H4 (cell line): Measurements from ENCODE around the gene KMT2D. TPM values are rescaled to one million over a fixed set of nuclear protein-coding genes. Genes with fewer than 3 reads are reported as not detected.
A peak's percentile ranks its signal among the peaks of the same experiment; 100 is the strongest.

Experiments
- DNase-seq: peaks from one replicate; pipeline ENCODE4 v3.0.0-alpha.2; 2015; ENCODE audit warnings: low spot score
- total RNA-seq: library from RNA; depleted of rRNA; stranded (reverse); fragments of >200 nt; shearing (Covaris generic); gene quantifications from 2 replicates; pipeline ENCODE4 v1.2.3, GENCODE V29; 2014

The KMT2D gene
- total RNA-seq, 1 experiment from 2014 or later = 9.4 TPM

DNA sequence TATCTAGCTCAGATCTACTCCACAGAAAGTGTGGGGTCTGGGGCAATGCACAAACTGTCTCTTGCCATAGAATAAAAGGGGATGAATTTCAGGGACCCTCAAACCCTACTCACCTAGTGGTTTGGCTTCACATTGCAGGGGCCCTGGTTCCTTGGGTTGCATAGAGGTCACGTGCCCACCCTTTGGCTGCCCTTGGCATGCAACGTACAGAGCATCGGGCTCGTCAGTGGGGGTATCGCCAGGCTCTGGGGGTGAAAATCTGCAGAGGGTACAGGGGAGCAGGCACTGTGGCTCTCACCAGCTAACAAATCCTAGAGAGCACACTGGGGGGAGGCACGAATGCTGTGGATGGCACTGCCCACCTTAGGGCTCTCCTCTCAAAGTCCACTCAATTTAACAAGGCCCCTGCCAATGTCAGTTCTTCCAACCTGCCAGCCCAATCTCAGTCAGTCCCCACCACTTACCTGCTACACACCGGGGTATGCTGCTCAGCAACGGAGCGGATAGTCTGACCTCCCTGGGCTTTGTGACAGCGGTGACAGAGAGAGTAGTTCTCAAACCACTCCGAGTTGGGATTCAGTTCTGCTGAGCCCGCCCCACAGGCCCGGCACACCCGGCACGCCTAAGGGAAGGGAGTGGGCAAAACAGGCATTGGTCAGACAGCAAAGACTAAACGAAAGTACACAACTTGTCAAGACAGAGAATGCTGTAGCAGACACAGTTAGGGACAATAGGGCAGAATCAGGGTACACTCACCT lies 8.0 kb downstream of the KMT2D start:
- no peak for DNase-seq

DNA sequence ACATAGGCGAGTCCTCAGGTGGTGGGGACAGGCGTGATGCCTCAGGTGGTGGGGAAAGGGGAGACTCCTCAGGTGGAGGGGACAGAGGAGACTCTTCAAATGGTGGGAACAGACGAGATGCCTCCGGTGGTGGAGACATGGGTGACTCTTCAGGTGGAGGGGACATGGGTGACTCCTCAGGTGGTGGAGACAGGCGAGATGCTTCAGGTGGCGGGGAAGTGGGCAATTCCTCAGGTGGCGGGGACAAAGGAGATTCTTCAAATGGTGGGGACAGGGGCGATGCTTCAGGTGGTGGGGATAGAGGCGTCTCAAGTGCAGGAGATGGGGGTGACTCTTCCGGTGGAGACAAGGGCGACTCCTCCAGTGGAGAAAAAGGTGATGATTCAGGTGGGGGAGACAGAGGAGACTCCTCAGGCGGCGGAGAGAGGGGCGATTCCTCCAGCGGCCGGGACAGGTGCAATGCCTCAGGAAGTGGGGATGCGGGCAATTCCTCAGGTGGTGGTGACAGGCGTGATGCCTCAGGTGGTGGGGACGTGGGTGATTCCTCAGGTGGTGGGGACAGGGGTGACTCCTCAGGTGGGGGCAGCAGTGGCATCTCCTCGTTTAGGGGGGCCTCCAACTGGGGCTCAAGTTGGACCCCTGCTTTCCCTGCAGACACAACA lies 8.7 kb downstream of the KMT2D start:
- no peak for DNase-seq

DNA sequence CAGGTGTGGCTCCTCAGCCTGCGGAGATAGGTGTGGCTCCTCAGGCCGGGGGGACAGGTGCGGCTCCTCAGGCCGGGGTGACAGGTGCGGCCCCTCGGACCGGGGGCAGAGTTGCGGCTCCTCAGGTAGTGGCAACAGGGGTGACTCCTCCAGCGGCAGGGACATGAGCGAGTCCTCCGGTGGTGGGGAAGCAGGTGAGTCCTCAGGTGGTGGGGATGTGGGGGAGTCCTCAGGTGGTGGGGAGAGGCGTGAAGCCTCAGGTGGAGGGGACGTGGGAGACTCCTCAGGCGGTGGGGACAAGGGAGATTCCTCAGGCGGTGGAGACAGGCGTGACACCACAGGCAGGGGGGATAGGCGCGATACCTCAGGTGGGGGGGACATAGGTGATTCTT lies 9.2 kb downstream of the KMT2D start:
- no peak for DNase-seq

DNA sequence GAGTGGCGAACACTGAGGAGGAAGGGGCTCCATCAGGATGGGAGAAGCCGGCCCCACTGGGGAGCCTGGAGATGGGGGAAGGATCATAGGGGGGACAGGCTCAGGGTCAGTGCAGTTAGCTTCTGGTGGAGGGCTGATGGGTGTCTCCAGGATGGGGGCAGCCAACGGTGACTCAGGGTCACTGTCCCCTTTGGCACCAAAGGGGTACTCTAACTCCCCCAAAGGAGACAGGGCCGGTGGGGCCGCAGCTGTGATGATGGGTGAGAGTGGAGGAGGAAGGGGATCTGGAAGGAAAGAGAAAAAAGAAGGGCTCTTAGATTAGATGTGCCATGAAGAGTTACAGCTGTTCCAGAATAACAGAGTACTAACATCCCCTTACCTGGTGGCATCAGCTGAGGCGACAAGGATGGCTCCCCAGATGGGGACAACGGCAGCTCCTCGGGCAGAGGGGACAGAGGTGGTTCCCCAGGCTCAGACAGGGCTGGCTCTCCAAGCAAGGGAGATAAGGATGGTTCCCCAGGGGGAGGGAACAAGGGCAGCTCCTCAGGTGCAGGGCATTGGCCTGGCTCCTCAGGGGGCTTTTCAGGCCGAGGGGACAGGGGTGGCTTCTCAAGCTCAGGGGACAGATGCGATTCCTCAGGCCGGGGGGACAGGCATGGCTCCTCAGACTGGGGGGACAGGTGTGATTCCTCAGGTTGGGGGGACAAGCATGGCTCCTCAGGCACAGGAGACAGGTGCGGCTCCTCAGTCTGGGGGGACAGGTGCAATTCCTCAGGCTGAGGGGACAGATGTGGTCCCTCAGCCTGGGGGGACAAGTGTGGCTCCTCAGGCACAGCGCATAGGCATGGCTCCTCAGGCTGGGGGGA lies 9.9 kb downstream of the KMT2D start:
- DNase-seq = no peak

DNA sequence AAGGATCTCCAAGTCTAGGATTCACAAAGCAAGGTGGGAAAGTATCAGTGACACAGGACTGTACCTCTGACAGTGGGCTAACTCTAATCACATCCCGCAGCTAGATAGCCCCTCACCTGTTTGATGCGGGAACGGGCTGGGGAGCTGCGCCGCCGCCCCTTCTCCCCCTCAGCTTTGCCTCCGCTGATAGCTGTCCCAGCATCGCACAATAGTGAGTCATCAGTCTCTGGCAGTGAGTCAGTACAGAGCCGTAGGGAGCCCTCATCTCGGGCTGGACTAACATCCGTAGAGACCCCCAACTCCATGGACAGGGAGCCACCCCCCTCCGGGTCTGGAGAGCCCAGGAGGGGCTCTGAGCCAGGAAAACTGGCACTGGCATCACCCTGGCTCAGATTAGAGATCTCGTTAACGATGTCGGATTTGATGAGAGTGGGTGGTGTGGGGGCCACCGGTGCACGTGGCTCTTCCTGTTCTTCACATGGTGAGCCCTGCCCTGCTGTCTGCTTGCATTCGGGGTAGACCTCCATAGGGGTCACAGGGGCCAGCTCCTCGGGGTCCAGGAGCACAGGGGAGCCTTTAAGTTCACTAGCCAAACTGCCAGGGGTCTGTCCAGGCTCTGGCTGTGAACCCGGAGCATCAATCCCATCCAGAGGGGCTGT lies 10.9 kb downstream of the KMT2D start:
- no peak for DNase-seq

DNA sequence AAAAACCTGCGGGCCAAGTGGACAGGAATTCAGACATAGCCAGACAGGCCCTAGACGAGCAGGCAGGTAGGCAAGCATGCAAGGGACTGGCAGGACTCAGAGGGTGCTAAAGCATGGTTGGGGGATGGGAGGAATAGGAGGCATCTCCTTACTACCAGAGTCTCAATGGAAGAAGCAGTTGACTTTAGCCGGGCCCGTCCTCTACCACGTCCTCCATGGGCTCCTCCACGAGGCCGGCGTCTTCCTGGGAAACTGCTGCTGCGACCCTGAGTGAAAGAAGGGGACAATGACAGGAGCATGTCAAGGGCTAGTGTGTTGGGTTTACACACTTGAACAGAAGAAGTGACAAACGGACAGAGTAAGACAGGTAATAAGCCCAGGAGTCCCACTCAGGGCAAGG lies 11.6 kb downstream of the KMT2D start:
- no peak for DNase-seq

DNA sequence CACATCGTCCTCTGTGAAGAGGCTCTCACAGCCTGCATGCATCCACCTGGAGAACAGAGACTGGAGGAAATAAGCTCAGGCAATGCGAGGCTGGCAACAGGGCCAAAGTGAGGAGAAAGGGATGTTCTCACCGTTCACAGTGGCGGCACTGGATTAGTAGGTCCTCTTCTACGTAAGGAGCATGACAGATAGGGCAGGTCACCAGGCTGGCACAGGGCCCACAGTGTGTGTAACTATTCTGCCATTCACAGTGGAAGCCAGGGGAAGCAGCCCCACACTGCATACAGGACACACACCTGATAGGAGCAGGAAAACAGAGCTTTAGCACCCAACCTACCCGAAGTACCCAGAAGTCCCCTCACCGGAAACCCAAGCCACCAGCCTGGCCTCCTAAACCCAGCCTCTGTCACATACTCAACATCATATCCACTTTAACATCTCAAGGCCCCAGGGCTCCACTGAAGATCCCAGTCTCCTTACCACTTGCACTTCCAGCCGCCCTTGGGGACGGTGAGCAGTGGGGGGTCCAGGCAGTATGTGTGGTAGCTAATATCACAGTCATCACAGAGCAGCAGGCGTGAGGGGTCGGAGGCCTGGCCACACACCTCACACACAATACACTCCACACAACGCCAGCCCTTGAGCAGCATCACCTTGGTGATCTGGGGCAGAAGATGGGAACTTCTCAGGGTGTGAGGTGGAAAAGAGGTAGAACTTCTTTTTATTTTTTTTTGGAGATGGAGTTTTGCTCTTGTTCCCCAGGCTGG lies 14.3 kb downstream of the KMT2D start:
- DNase-seq = no peak

DNA sequence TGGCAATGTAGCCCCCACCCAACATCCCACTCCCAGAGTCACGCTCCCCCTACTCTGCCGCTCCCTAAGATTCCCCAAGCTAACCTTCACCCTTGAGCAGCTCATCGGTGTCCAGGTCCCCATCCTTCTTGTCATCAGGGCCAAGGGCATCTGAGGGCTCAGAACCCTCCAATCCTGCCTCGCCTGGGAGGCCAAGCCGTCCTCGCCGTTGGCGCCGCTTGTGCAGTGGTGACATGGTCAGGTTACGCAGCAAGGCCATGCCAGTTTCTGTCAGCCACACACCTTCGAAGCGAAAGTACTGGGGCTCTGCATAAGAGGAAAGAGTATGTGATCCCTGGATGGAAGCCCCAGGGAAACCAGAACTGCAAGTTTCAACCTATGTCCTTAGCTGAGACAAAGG lies 15.9 kb downstream of the KMT2D start:
- no peak for DNase-seq

DNA sequence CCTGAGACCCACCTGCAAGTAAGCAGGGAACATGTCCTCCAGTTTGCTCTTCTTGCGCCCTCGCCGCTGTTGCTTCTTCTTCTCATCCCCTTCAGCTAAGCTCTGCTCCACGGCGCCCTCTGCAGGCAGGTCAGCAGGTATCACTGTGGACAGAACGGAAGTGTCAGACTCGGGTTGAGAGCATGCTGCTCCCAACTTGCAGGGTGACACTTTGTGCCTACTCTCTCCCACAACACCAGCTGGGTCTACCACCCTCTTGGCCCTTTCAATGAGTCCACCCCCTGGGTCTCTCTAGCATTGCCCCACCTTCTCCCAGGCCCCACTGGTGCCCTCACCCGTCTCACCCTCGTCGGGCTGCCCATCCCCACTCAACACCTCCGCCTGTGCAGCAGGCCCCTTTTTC lies 16.7 kb downstream of the KMT2D start:
- DNase-seq = peak; percentile 41

DNA sequence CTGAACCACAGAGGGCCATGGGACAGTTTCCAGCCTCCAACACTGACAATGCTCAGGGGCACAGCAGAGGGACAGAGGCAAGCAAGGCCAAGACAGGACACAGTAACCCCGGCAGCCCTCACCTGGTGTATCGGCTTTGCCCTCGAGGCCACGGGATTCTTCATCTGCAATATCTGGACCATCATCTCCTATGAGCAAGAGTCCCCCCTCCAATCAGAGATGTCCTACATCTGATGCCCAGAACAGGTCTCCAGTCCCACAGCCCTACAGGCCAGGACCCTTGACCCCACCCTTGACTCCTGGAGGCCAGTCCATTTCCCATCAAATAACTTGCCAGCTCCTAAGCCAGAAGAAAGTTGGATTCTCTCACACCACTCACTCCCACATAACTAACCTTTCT lies 17.4 kb downstream of the KMT2D start:
- no peak for DNase-seq

DNA sequence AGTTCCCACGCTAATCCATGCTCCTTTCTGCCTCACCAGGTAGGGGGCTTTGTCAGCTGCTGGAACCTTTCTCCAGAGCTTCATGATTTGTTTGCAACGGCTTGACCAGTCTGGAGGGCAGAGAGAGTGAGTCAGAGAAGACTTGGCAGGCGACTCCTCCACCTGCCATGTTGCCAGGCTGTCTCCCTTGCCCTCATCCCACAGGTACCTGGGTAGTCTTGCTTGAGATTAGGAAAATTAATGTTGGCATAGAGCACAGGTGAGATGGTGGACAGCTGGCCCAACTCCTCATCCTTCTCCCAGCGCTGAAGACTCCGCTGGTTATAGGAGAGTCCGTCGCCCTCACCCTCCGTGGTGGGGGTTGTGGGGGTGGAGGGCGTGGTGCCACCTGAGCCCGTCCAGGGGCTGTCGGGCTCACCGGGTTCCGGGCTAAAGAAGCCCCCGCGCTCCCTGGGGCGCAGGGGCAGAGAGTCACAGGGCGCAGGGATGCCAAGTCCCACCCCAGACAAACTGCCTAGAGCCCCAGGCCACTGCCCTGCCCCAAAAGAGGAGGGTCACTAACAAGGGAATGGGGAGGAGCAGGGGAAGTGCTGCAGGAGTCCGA lies 18.6 kb downstream of the KMT2D start:
- DNase-seq = no peak

DNA sequence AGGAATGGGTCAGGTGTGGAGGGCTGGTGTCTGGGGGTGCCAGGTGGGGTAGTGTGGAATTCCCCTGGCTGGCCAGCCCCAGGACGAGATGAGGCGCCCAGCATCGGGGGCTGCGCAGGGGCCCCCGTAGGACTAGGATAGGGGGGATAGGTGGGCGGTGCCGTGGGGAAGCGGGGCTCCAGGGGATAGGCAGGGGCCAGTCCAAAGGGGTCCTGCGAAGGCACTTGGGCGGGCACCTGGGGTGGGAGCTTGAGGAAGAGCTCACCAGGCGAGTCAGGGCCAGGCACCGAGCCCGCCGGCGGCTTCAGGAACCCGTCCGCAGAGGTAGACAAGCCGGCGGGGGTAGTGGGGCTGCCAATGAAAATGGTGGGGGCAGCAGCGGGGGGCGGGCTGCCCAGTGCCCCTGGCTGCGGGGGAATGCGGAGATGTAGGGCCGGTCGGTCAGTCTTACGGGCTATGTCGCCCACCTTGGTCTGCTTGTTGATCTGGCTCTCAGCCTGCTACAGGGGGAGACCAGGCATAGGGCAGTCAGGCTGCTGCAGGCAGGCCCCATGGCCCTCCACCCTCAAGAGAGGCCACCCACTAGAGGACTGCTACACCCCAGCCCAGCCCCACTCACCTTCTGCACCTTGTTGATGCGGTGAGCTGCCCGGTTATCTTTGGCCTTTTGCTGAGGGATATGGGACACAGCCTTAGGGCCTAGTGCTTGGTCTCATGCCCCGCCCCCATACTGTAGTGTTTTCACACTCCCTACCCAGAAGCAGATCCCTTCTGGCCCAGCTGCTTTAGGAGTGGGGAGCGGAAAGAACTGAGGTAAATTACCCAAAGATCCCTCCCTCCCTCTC lies 19.3 kb downstream of the KMT2D start:
- DNase-seq = no peak

DNA sequence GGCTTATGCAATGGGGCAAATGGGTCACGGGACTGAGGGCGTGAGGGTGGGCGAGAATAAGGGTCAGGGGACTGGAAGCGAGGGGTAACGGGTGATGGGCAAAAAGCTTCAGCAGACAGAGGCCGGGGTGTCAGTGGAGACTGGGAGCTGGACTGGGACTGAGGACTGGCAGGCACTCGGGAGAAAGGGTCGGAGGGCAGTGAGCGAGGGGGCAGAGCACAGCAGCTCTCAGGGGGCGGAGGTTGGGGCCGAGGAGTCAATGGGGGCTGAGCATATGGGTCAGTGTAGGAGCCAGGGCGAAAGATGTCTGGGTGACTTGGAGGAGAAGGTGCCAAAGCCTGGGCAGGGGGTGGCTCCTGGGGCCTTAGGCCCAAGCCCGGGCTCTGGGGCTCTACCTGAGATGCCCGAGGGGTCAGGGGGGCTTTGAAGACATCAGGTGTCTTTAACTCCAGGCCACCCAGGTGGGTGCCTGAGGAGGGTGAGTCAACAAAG lies 20.2 kb downstream of the KMT2D start:
- DNase-seq = no peak

DNA sequence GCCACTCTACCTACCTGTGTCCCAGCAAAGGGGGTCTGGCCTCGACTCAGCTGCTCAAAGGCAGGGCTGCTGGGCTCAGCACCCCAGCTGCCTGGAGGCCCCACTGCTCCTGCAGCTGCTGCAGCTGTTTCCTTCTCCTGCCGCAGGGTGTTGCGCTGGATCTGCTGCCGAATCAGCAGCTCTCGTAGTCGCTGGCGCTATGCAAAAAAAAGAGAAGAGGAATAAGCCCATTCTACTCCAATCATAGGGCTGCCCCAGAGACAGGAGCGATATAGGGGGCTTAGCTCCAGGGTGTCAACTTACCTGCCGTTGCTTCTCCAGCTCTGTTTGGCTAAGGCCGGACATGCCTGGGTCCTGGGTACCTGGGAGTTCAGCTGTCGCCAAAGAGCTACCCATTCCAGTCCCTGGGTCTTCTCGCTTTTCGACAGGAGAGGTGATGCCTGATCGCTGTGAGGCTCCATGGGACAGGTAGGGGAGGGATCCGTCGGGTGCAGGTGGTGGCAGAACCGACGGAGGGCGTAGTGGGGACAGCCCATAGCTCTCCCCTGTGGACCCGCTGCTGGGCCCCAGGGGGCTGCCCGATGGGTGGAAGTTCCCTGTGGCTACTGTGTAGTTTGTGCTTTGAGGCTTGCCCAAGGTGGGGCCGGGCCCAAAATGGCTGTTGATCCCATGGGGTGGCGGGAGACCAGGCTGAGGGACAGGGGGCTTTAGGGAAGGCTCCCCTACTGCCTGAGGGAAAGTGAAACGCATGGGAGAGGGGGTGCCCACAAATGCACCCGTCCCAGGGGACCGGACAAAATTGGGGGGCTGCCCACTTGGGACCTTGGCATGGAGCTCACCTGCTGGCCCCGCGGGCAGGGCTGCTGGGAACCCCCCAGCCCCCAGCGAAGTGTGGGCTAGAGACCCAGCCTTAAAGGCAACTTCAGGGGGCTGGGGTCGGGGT lies 20.9 kb downstream of the KMT2D start:
- no peak for DNase-seq

DNA sequence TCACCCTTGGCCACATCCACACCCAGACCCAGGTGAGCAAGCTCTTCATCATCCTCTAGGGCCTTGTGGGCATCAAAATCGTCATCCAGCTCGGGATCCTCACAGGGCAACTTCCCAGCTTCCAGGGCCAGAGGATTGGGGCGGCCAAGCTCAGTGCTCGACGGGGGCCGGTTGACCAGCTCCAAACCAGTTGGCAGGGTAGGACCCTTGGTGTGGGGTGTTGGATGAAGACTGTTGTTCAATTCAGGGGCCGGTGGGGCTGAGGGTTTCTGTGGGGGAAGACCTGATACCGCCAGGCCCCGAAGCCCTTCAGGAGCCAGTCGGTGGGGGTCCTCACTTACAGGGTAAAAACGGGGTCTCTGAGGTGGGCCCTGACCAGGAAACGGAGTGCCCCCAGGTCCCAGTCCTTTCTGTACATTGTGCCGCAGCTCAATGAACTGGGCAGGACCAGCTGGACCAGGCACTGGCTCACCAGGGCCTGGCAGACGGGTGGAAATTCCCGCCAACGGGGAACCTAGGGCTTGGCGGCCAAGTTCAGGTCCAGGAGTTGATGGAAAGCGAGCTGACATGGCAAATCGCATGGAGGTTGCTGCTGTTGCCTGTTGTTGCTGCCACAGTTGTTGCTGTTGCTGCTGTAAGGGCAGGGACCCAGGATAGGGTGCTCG lies 22.2 kb downstream of the KMT2D start:
- no peak for DNase-seq

DNA sequence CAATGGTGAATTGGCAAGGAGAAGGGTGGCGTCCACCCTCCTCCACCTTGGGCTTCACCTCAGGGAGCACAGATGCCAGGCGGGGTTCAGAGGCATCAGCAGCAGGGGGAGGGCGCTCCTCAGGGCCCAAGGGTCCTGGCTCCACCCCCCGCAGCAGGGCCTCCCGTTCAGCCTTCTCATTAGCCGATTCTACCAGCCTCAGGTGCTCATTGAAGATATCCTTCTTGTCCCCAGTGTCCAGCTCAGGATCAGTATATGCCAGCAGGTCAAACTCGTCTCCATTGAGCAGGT lies 22.7 kb downstream of the KMT2D start:
- DNase-seq = no peak

DNA sequence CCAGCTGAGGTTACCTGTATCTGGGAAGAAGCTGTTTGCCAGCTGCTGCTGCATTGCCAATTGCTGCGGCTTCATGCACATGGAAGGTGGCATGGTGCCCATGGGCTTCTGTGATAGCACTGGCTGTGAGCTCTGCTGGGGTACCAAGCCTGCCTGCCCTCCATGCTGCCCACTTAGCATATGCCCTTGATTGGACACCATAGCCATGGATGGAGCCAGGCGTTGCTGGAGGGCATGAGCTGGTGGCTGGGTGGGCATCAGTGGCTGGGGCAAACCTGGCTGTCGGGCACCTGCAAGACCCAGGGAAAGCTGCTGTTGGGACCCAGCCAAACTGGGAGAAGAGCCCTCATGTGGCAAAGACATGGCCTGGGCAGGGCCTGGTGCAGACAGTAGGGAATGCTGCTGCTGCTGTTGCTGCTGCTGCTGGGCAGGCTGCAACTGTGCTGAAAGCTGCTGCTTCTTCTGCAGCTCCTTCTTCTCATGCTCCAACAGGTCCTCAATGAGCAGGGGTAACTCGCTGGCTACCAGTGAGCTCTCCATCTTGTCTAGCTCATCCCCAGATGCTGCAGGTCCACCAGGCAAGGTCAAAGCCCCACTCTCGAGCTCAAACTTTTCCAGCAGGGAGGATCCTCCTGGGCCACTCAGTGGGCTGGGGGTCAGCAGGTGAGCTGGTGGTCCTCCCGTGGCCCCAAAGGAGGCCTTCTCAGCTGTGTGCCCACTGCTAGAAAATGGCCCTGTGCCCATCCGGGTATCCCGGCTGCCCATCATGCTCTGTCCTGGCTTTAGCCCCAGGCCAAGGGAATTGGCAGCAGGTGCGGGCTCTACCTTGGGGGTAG lies 23.3 kb downstream of the KMT2D start:
- no peak for DNase-seq
